CD4-positive, alpha-beta T cell (primary cell): Measurements from ENCODE around the gene POT1. TPM values are rescaled to one million over a fixed set of nuclear protein-coding genes. Genes with fewer than 3 reads are reported as not detected.

ENCODE experiments used
- ATAC-seq: fragments of 200-7000 bp; cut with Tn5 transposase; one replicate; pipeline ENCODE4 v1.10.0; 2022; ENCODE audit warnings: mild to moderate bottlenecking; ENCODE audit not compliant: poor library complexity
- CTCF ChIA-PET: fragments of 350-600 bp; sonication (Branson Sonifier 250); formaldehyde crosslinking; loops from one replicate; lab custom pipeline; 2021; ENCODE audit warnings: antibody characterized with exemption, inconsistent platforms; lab: Charles Lee
- POLR2A ChIA-PET: fragments of 350-600 bp; sonication (Branson Sonifier 250); formaldehyde crosslinking; loops from one replicate; lab custom pipeline; 2021; ENCODE audit warnings: antibody characterized with exemption, inconsistent platforms; lab: Charles Lee
- DNase-seq, 14 experiments: peaks; one replicate each; pipeline ENCODE4 v3.0.0-alpha.2; 2013 to 2020; ENCODE audit warnings: mixed read lengths in 2 of 14
- H3K27ac ChIP-seq, 2 donors: one replicate each; pipeline versions ENCODE4 v1.5.1 to v1.7.0; 2013; ENCODE audit warnings: low read length in 2 of 2, low read depth in 1 of 2, mild to moderate bottlenecking in 1 of 2
- H3K27me3 ChIP-seq, 2 experiments: 1 replicate in 1 of 2; 2 replicates in 1 of 2; pipeline versions ENCODE4 v1.6.1 to v1.7.0; 2013; ENCODE audit warnings: low read length in 2 of 2, control low read depth in 1 of 2, mild to moderate bottlenecking in 1 of 2, moderate library complexity in 1 of 2; ENCODE audit not compliant: insufficient read depth in 2 of 2, control insufficient read depth in 1 of 2
- H3K36me3 ChIP-seq: one replicate; pipeline ENCODE4 v1.6.1; 2013; ENCODE audit warnings: low read length, control low read depth; ENCODE audit not compliant: insufficient read depth
- H3K4me1 ChIP-seq: one replicate; pipeline ENCODE4 v1.6.1; 2013; ENCODE audit warnings: low read length, control low read depth; ENCODE audit not compliant: insufficient read depth
- H3K4me3 ChIP-seq: one replicate; pipeline ENCODE4 v1.5.1; 2013; ENCODE audit warnings: mild to moderate bottlenecking, low read length, moderate library complexity
- H3K9me3 ChIP-seq, 2 experiments: 1 replicate in 1 of 2; 2 replicates in 1 of 2; pipeline versions ENCODE4 v1.6.1 to v1.7.0; 2013; ENCODE audit warnings: low read length in 2 of 2, mild to moderate bottlenecking in 2 of 2, control low read depth in 1 of 2, moderate library complexity in 1 of 2; ENCODE audit not compliant: control insufficient read depth in 1 of 2, insufficient read depth in 1 of 2
- H3K27ac Mint-ChIP-seq: one replicate; pipeline ENCODE4 v1.8.0; 2020; ENCODE audit warnings: mixed read lengths
- H3K27me3 Mint-ChIP-seq: one replicate; pipeline ENCODE4 v1.8.0; 2021; ENCODE audit warnings: mixed read lengths
- H3K36me3 Mint-ChIP-seq: one replicate; pipeline ENCODE4 v1.8.0; 2021; ENCODE audit warnings: low read depth, mixed read lengths
- H3K4me1 Mint-ChIP-seq: one replicate; pipeline ENCODE4 v1.8.0; 2021; ENCODE audit warnings: low read depth, mixed read lengths
- H3K4me3 Mint-ChIP-seq: one replicate; pipeline ENCODE4 v1.8.0; 2020; ENCODE audit warnings: mild to moderate bottlenecking, mixed read lengths
- H3K9me3 Mint-ChIP-seq: one replicate; pipeline ENCODE4 v1.8.0; 2020; ENCODE audit warnings: mixed read lengths
- intact Hi-C, 2 experiments: fragments of 100-400 bp; cut with DNase I in 1 of 2; cut with micrococcal nuclease in 1 of 2; formaldehyde crosslinking; loops; one replicate each; pipeline versions ENCODE4 v1.15.1 to v1.9.0; 2023 to 2025; cut with DNase I, micrococcal nuclease
- total RNA-seq, 174 experiments: library from RNA in 2 of 174; stranded (reverse) in 2 of 174; gene quantifications; one replicate each; pipeline ENCODE4 v1.2.3 and lab custom pipeline; 2021 to 2026
- TF ChIP-seq, protein P1 (sequence below): fragments of 200-600 bp; IDR thresholded peaks from one replicate; pipeline ENCODE4 v1.8.0; 2022; ENCODE audit warnings: antibody characterized with exemption, mild to moderate bottlenecking

The POT1 gene
- total RNA-seq, 2 experiments from 2014 or later = 8.0 to 8.3 TPM

DNA sequence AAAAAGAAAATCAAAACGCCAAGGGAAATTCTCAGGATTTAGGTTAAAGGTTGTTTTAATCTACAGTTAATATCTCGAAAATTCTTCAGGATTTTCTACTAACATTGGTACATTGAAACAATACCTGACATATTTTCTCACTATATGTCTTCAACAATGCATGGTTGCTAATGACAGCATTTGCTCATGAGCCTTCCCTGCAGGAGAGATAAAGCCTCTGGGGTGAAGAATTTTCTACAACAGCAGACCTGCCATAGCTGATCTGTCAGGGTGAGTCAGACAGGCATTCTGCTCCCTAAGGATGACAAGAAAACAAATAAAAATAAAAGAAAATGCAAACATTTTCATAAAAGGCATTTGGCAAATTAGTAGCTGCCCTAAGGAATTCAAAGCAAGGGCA lies 152.4 kb downstream of the POT1 start:
- no peak for ATAC-seq
- no peaks in the 10 kb centered on the region for H3K36me3 ChIP-seq
- DNase-seq = no peak
- intact Hi-C loops = no loop called here
- H3K4me3 ChIP-seq = no peak overlapping the region
- POLR2A ChIA-PET = no interaction called here
- H3K27ac ChIP-seq = no peak overlapping the region
- Mint-ChIP-seq H3K4me3 (no peak overlapping the region), H3K4me1 (no peaks in the 10 kb centered on the region), H3K27me3 (peaks cover 28% of the 10 kb centered on the region), H3K36me3 (no peaks in the 10 kb centered on the region), H3K9me3 (no peaks in the 10 kb centered on the region), H3K27ac (no peak overlapping the region)
- H3K9me3 ChIP-seq = no peaks in the 10 kb centered on the region
- TF ChIP-seq, protein P1, sequence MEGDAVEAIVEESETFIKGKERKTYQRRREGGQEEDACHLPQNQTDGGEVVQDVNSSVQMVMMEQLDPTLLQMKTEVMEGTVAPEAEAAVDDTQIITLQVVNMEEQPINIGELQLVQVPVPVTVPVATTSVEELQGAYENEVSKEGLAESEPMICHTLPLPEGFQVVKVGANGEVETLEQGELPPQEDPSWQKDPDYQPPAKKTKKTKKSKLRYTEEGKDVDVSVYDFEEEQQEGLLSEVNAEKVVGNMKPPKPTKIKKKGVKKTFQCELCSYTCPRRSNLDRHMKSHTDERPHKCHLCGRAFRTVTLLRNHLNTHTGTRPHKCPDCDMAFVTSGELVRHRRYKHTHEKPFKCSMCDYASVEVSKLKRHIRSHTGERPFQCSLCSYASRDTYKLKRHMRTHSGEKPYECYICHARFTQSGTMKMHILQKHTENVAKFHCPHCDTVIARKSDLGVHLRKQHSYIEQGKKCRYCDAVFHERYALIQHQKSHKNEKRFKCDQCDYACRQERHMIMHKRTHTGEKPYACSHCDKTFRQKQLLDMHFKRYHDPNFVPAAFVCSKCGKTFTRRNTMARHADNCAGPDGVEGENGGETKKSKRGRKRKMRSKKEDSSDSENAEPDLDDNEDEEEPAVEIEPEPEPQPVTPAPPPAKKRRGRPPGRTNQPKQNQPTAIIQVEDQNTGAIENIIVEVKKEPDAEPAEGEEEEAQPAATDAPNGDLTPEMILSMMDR = no peak
- H3K27me3 ChIP-seq = no peaks in the 10 kb centered on the region
- no peaks in the 10 kb centered on the region for H3K4me1 ChIP-seq
- CTCF ChIA-PET = no interaction called here

DNA sequence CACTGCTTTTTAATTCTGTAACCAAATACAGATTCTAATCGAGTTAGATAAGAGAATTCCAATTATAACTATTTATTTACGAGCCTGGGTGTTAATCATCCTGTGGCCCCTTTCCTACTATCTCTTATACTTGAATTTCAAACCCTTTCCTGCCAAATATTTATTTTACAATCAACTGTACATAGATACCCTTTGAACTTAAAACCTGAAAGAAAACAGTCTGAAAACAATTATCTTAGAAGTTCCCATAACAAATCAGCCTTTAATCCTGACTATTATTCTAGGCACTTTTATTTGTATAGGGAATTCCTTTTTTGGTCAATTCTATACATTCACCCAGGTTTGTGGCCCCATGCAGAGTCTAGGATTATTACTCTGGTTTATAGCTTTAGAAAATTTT lies 153.5 kb downstream of the POT1 start:
- H3K27me3 ChIP-seq = no peaks in the 10 kb centered on the region
- H3K36me3 Mint-ChIP-seq = no peaks in the 10 kb centered on the region
- no peak overlapping the region for H3K27ac ChIP-seq
- H3K4me1 Mint-ChIP-seq = no peaks in the 10 kb centered on the region
- H3K36me3 ChIP-seq = no peaks in the 10 kb centered on the region
- H3K4me3 ChIP-seq = no peak overlapping the region
- no peak for DNase-seq
- H3K27ac Mint-ChIP-seq = no peak overlapping the region
- no peaks in the 10 kb centered on the region for H3K4me1 ChIP-seq
- CTCF ChIA-PET = no interaction called here
- no peak for ATAC-seq
- POLR2A ChIA-PET = no interaction called here
- TF ChIP-seq, protein P1 = no peak
- no peaks in the 10 kb centered on the region for H3K9me3 Mint-ChIP-seq
- no peaks in the 10 kb centered on the region for H3K9me3 ChIP-seq
- intact Hi-C loops = no loop called here
- peaks cover 37% of the 10 kb centered on the region for H3K27me3 Mint-ChIP-seq
- H3K4me3 Mint-ChIP-seq = no peak overlapping the region

DNA sequence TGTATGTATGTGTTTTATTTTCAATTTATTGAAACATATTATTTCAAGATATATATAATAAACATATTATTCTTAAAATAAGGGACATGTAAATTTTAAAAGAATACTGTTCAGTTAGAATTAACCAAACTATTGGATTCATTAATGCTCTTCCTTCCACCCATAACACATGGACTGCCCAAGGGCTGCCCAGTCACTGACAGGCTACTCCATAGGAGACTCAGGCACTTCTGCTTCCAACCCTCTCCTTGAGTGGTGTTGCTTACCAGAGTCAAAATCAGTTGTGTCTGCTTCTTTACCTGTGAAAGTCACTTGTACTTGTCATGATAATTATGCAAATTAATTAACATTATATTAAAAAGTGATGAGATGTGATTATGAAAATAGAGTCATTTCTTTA lies 154.2 kb downstream of the POT1 start:
- ChIA-PET POLR2A (no interaction called here), CTCF (no interaction called here)
- Histone ChIP-seq H3K9me3 (no peaks in the 10 kb centered on the region), H3K4me3 (no peak overlapping the region), H3K4me1 (no peaks in the 10 kb centered on the region), H3K27ac (no peak overlapping the region), H3K36me3 (no peaks in the 10 kb centered on the region), H3K27me3 (no peaks in the 10 kb centered on the region)
- intact Hi-C loops = no loop called here
- H3K4me1 Mint-ChIP-seq = no peaks in the 10 kb centered on the region
- TF ChIP-seq, protein P1 = no peak
- H3K36me3 Mint-ChIP-seq = no peaks in the 10 kb centered on the region
- no peak overlapping the region for H3K27ac Mint-ChIP-seq
- no peak for ATAC-seq
- H3K27me3 Mint-ChIP-seq = peaks cover 44% of the 10 kb centered on the region
- H3K9me3 Mint-ChIP-seq = no peaks in the 10 kb centered on the region
- H3K4me3 Mint-ChIP-seq = no peak overlapping the region
- no peak for DNase-seq
